HG03520 (cell line): ENCODE measurements around the gene VRK1.

Source experiments
- ATAC-seq: cut with Tn5 transposase; IDR thresholded peaks from one replicate; pipeline ENCODE4 v1.9.1; 2021; ENCODE audit warnings: mild to moderate bottlenecking, moderate library complexity; ENCODE audit not compliant: unreplicated experiment

The VRK1 gene

DNA sequence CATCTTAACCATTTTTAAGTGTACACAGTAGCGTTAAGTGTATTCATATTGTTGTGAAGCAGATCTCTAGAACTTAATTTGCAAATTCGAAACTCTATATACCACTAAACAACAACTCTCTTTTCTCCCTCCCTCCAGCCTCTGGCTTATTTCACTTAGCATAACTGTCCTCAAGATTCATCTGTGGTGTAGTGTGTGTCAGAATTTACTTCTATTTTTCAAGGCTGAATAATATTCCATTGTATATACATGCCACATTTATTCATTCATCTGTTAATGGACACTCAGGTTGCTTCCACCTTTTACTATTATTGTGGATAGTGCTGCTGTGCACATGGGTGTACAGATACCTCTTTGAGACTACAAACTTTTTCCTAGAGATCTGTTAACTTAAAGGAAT is 26.5 kb downstream of the VRK1 start:
- no peak for ATAC-seq

DNA sequence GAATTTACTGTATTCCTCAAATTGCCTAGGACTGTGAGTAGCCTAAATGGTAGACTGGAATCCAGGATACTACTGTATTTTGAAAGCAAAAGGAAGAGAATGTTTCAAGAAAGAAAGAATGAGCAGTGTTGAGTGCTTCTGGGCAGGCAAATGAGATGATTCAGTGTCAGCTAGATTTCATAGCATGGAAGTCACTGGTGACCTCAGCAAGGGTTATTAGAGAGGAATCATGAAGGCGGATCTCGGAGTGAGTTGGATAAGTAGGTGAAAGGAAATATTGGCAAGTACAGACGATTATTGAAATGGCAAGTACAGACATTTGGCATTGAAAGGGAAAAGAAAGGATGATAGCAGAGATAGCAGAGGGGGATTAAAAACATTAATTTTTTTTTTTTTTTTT is 27.1 kb downstream of the VRK1 start:
- ATAC-seq = no peak

DNA sequence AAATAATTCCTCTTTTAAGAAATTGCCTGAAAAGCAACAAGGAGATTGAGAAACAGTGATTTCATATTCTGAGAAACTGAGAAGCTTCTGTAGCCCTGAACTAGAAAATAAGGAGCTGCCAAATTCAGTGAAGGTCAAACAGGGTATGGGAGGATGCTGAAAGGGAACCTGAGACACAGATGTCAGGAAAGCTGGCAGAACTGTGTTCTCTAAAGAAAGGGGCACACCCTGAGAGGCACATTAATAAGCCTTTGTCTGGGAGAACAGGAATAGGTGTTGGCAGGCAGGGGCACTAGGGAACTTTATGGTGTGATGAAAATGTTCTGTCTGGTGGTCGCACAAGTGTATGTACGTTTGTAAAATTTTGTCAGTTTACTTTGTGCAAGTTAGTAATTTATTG is 29.6 kb downstream of the VRK1 start:
- ATAC-seq = no peak

DNA sequence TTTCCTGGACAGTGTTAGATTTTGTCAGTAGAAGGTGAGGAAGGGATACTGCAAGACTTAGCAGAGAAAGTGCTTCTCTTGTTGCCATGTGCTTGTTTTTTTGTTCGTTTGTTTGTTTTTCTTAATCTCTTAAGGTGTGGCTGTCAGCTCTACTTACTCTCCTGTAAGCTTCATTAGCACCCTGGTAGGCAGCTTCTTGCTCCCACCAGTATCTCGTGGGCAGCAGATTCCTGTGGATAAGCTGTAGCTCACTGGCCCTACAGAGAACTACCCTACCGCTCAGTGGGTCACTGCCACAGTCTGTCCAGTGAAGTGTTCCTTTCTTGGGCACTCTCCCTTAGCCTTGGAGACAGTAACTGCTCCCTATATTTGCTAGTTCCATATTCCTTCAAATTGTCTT is 30.1 kb downstream of the VRK1 start:
- ATAC-seq = no peak

DNA sequence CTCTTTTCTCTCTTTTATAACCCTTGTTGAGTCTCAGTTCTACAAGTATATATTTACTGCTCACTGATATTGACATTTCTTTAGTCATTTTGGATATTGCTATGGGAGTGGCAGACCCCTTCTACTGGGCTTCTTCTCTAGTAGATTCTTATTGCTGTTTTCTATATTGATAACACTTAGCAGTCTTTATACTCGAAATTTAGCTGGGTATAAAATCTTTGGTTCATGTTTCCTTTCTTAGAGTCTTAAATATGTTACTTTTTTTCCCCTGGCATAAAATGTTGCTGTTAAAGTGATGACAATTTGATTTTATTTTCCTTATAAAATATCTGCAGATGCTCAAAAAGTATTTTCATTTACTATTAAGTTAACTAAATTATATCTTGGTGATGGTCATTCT is 32.6 kb downstream of the VRK1 start:
- ATAC-seq = no peak

DNA sequence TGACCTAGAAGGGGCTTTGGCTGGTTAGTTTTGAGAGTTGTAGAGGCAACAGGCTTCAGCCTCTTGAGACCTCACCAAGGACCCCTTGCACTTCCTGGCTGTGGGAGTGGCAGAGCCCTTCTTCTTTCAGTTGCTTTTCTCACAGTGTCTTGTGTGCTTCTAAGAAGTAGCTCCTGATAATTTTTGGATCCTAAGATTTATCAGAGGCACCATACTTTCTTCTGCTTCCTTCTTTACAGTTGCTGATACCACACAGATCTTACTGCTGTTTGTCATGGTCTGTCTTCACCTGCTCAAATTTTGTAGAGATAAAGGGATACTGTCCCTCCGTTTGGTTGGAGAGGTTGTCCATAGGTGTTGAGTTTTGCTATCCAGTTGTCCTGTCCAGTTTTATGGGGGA is 33.8 kb downstream of the VRK1 start:
- no peak for ATAC-seq

DNA sequence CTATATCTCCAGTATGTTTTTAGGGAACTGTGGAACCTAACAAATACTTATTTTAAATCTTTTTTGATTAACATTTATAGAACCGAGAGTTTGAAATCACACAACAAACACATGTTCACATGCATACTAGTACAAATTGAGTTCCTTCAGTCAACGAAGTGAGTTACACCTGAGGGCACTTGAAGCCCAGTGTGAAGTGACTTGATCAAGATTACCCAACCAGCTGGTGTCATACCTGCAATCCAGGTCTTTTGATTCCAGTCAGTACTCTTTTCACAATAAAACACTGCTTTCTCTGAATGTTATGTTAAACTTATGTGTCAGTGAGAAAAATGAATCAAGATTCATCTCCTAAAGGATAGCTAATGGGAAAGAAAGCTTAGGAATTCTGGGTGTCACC is 35.2 kb downstream of the VRK1 start:
- ATAC-seq = no peak

DNA sequence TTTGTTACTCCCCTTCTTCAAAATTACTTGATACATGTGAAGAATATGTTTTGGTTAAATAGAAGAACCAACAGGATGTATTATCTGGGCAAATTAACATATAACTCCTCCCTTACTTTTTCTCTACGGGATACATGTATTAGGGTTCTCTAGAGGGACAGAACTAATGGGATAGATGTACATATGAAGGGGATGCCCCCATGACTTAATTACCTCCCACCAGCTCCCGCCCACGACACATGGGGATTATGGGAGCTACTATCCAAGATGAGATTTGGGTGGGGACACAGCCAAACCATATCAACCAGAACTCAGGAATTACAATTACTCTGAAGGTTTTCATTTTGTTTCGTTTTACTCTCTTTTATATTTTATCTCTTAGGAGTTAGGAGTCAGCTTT is 41.3 kb downstream of the VRK1 start:
- no peak for ATAC-seq

DNA sequence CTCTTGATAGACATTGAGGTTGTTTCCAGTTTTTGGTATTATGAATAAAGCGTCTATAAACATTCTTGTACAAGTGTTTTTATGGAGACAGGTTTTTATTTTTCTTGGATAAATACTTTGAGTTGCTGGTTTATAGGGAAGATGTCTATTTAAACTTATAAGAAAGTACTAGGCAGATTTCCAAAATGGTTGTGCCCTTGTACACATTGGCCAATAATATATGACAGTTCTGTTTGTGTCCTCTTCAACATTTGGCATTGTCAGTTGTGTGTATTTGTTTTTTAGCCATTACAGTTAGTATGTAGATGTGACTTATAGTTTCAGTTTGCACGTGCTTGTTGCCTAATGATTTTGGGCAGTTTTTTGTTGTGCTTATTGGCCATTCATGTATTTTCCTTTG is 42.1 kb downstream of the VRK1 start:
- no peak for ATAC-seq

DNA sequence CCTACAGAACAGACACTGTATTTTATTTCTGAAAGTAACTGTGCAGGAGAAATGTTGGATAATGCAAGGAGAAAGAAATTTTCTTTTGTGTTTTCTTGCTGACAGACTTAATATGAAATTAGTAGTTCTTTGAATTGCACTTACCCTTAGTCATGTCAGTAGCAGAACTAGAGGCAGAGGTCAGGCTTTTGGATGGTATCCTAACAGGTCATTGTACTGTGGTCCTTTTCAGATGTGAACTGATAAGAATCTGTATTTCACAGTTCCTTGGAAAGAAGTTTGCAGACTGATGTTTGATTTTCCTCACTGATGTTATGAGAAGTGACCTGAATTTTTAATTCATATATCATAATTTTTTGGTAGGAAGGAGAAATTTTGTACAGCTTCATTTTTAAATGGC is 46.0 kb downstream of the VRK1 start:
- ATAC-seq = no peak

DNA sequence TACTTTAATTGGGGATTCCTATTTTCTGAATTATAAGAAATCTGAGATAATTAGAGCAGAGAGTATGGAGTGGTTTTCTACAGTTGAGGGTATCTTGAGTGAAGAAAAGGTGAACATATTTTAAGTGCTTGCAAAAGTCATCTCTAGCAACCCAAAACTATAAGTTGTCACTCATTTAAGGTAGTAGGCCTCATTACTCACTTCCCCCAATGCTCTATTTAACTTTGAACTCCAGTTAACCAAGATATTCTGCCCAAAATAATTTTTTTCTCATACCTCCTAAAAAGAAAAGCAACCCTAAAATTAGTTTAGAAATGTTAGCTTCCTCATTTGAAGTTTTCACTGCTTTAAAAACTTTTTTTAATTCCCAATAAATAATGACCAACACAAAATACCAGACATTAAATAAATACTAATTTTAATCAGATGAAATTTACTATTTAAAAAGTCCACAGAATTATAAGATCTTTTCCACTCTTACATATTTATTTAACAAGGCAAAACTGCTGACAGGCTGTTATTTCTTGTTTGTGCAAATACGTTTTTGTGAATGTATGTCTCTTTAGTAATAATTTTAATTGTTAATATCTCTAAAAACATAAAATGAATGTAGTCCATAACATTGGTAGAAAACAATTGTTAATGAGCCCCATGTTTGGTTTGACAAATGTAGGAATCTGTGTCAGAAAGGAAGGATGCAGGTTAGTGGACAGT is 47.8 kb downstream of the VRK1 start:
- no peak for ATAC-seq

DNA sequence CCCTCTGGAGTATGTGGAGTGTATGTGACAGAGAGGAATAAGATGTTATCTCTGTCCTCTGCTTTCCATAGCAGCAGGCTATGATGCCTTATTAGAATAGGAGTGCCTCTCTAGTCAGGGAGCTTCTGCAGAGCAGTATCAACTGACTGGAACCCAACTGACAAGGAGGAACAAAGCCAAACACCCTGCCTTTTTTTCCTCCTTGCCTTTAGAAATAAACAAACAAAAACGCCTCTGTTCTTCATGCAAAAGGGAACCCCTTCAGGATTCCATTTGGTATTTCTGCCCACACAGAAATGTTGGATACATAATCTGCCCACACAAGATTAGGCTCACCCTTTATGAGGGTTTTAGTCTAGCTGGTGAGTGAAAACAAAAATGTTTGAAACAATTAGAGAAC is 50.3 kb downstream of the VRK1 start:
- no peak for ATAC-seq

DNA sequence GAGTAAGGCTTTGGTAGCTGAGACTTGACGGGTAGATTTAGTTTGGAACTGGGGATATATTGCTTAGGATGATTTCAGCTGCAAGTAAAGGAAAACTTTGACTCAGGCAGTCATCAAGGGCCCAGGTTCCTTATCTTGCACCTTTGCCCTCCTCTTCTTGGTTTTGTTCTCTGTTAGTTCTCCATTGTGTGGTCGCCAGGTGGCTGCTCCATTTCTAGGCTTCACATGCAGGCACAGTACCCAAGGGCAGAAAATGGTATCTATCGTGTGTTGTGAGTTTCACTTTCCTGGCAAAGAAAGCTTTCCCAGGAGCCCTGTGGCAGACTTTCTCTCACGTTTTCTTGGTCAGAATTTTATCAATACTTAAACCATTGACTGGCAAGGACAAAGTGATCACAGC is 50.8 kb downstream of the VRK1 start:
- ATAC-seq = no peak

DNA sequence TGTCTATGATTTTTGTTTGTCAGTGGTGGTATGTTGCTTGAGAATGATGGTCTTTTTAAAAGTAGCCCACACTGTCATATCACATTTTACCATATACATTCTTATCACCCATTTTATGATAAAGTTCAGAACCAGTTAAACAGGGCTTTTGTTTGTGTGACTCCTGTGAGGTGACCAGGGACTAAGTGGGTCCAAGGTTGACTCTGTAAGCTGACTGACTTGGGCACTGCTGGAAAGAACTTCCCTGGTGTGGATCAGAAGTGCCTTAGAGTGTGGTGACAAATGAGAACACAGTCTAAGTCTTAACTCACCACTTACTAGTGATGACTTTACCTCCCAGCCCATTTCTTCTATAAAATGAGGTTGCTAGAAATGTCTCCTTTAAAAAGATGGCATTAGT is 52.6 kb downstream of the VRK1 start:
- no peak for ATAC-seq

DNA sequence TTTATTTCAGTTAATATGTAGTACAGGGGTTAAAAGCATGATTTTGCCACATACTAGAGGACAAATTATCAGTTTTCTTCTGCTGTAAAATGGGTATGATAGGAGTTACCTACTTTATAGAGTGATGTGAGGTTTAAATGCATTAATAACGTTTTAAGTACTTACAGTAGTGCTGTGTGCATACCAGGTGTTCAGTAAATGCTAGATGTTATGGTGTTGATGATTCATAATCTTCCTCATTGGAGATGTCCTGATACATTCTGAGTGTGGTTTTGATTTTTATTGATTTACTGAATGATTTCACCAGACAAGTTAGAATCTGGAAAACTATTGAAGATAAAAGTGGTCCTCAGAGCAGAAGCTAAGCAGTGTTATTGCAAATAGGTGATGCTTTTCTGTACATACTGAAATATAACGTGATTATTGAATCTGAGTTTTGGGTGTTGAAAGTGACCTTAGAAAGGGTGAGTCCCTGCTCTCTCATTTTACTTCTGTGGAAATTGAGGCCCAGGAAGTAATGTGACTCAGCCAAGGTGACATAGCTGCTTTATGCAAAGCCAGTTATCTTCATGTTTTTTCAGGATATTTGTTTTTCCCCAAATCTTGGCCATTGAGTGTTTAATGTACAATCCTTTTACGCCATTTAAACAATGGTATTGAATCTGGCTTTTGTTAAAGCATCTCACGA is 54.7 kb downstream of the VRK1 start:
- ATAC-seq = no peak

DNA sequence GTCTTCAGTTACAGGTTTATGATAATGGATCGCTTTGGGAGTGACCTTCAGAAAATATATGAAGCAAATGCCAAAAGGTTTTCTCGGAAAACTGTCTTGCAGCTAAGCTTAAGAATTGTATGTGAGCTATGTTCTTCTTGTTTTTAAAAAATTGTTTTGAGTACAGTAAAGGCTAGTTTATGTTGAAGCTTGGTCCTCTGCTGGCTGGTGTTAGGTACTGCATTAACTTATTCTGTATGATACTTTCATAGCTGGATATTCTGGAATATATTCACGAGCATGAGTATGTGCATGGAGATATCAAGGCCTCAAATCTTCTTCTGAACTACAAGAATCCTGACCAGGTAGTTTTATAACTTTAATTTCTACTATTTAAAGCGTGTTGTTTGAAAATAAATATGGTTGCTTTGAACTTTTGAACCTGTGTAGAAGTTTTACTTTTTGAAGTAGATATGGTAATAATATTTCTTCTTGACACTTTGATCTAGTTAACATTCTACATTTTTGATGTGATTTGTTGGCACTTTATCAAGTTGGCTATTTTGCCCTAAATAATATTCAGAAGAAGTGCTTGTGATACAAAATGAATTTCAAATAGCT is 55.7 kb downstream of the VRK1 start:
- ATAC-seq = no peak

DNA sequence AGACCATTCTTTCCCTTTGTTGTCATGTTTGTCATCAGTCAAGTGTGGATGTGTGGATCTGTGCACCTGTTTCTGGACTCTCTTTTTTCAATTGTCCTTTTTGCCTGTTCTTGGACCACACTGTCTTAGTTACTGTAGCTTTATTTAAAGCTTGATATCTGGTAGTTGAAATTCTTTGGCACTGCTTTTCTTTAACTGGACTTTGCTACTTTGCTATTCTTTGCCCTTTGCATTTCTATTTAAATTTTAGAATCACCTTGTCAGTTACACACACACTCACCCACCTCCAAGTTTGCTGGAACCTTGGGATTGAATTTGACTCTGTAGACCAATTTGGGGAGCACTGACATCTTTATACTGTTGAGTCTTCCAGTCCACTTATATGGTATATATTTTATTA is 61.5 kb downstream of the VRK1 start:
- ATAC-seq = no peak

DNA sequence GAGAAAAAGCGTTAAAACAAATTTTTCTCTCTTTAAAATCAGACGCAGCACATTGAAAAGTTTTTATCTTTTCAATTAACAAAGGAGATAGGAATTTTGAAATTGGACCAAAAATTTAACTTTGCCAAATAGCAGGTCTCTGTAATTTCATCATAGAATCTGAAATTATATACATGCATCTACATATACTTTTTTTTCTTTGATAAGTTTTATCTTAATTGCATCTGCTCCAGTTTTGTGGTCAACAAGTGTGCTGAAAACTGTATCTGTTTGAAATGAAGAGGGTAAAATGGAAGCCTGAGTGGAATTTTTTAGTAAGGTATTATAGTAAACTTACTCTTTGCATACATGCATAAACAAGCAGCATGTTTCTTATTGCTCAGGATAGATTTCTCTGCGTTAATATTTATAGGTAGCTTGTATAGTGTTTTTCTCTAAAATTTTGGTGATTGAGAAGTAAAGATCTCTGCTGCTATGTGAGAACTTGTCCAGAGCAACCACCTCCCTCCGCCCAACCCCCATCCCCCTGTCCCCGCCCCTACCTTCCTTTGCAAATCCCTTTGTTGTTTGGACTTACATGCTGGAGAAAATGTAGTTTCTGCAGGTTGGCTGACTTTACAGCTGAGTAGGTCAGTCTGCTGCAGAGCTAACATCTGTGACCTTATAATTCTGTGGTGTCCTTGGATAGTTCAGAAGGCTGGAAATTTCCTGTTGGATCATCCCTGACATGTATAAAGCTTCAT is 64.6 kb downstream of the VRK1 start:
- ATAC-seq = no peak

DNA sequence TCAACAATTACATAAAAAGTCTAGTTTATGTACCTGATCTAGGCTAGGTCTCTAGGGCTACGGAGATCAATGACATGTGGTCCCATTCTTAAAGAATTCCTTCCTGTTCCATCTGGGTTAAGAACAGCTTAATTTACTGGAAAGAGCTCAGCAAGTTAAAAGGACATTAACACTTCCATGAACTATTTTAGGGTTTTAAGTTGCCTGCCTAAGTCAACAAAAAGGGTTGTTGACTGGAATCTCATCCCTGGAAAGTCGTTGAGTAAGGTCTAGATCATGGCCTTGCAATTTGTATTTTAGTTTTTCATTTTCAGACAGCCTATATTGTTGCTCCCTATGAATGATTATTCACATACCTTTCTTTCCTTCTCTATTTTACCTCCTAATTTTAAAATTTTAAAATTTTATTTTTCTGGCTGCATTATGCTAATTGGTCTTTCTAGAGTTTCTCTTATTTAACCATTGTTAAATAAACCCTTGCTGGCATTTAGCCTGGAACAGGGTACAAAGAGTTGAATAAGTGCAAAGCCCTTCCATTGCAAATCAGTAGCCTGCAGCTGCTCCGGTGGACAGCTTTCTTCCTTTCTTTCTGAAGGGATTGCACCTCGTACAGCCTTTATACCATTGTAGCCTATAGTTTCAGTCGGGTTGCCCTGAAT is 66.3 kb downstream of the VRK1 start:
- ATAC-seq = no peak

DNA sequence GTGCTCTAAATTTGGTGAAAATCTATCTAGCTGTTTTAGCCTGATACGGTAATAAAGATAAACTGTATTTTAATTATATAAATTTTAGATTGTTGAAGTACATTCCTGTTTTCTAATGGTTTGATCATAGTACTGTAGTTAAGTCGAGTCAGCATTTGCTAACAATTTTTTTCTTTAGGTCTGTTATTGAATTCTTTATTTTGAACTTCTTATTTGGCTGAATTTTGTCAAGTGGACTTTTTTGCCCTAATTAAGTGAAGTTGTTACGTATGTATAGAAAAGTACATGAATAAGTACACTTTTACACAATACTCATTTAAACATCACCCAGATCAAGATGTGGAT is 66.8 kb downstream of the VRK1 start:
- ATAC-seq = no peak

DNA sequence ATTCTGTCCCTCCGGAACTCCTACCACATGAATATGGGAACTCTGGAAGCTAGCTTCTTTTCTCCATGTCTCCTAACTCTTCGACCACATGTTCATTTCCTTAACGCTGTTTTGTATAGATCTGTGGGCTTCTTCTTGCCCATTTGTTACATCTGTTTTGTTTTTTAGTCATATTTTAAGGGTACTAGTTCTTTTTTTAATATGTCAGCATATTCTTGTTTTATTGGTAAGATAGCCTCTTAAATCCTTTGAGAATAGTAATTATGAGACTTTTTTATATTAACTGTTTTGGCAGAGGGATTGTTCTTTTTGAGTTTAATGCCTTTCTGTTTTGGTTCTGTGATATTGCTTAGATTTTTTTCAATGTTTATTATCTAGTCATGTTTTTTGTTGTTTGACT is 70.5 kb downstream of the VRK1 start:
- no peak for ATAC-seq
